Measurements from ENCODE around the gene SGCD.

The SGCD gene

GRCh38 chr5:156376751-156377150 lies 49.8 kb downstream of the SGCD start:
- no peak for DNase-seq (ENCODE audit: low read depth)
- TF ChIP-seq CTCF (IDR thresholded peaks at IDR 0.05; ENCODE audit: control insufficient read depth, extremely low read depth, insufficient read depth): no peak
- H3K4me3 ChIP-seq (ENCODE audit: low read depth, low read length): no peak overlapping the region

GRCh38 chr5:156378159-156378558 lies 51.2 kb downstream of the SGCD start:
- no peak for TF ChIP-seq CTCF (IDR thresholded peaks at IDR 0.05; ENCODE audit: control insufficient read depth, extremely low read depth, insufficient read depth)
- no peak for DNase-seq (ENCODE audit: low read depth)

DNA sequence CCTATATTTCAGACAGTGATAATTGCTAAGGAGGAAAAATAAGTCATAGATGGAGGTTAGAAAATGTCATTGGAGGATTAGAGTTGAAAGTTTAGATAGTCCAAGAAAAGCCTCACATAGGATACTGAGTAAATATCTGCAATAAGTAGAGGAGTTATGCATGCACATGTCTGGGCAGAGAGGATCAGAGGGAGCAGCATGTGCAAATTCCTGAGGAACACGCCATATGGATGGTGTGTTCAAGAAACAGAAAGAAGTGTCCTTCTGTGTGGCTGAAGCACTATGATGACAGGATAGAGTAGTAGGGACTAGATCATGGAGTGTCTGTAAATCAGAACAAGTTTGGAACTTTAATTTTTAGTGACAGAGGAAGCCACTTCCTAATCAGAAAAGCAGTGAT lies 52.2 kb downstream of the SGCD start:
- DNase-seq (ENCODE audit: low read depth): no peak
- no peak for TF ChIP-seq CTCF (IDR thresholded peaks at IDR 0.05; ENCODE audit: control insufficient read depth, extremely low read depth, insufficient read depth)
- no peak overlapping the region for H3K4me3 ChIP-seq (ENCODE audit: low read depth, low read length)

More at GRCh38 chr5:156378159-156378558, 51.2 kb downstream of the SGCD start:
- H3K4me3 ChIP-seq (ENCODE audit: low read depth, low read length): no peak overlapping the region

DNA sequence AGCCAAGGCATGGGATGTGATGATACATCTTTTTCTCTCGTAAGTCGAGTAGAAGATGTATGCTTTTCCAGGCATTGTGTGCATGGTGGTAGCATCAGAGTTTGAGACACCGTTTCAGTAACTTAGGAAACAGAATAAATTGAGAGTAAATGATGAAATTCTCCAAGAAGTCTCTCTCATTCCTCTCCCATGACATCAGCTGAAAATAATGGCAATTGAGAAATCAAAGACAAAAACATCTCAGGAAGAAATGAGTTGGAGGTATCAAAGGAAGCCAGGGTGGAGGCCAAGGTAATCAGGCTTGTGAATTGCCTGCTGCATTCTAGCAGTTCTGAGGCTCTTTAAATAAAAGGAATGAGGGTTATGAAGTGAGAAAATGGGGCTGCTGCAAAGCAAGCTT lies 53.9 kb downstream of the SGCD start:
- TF ChIP-seq CTCF (IDR thresholded peaks at IDR 0.05; ENCODE audit: control insufficient read depth, extremely low read depth, insufficient read depth): no peak
- no peak for DNase-seq (ENCODE audit: low read depth)
- H3K4me3 ChIP-seq (ENCODE audit: low read depth, low read length): no peak overlapping the region

DNA sequence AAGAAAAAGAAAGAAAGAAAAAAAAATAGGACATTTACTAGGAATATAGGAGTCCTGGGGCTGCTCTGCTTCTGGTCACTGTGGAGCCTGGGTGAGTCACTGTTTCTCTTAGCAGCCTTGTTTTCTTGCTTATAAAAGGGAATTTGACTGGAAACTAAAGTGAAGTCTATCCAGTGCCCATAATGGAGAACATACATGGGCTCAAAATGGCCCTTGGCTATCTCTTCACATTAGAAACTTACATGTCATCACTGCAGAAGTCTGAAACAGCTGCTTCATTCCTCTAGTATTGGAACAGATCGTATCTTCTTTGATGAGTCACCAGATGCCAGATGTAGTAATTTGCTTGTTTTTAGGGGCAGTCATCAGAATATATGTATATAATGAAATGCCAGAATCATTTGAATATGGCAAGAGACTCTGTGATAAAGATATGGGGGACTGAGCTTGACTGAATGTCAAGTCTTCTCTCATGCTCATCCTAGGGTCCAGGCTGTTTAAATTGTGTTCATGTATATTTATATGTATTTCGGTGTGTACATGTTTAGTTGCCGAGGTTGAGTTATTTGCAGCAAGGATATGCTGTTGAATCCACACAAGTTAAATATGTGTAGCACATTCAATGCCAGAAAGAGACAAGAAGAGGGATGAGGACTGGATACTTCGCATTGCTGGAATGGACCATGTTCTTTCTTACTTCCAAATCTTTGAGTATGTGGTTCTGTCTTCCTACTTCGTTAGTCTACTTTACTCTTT lies 56.7 kb downstream of the SGCD start:
- no peak for DNase-seq (ENCODE audit: low read depth)
- H3K4me3 ChIP-seq (ENCODE audit: low read depth, low read length): no peak overlapping the region
- no peak for TF ChIP-seq CTCF (IDR thresholded peaks at IDR 0.05; ENCODE audit: control insufficient read depth, extremely low read depth, insufficient read depth)

DNA sequence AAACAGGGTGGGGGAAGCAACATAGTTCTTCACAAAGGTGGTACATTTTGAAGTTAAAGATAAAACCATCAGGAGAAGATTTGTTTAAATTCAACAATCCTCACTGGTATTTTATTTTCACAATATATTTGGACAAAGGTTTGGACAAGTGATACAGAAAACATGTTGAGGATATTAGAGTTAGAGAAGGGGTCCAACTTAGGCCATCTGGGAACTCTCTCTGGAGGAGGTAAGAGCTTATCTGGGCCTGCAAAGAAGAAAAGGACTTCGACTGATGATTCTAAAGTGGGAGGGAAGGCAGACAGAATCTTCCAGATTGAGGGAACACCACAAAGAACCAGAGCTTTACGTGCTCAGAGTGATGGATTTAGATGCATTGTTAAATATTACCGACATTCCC lies 58.5 kb downstream of the SGCD start:
- no peak for DNase-seq (ENCODE audit: low read depth)
- no peak for TF ChIP-seq CTCF (IDR thresholded peaks at IDR 0.05; ENCODE audit: control insufficient read depth, extremely low read depth, insufficient read depth)
- no peak overlapping the region for H3K4me3 ChIP-seq (ENCODE audit: low read depth, low read length)

DNA sequence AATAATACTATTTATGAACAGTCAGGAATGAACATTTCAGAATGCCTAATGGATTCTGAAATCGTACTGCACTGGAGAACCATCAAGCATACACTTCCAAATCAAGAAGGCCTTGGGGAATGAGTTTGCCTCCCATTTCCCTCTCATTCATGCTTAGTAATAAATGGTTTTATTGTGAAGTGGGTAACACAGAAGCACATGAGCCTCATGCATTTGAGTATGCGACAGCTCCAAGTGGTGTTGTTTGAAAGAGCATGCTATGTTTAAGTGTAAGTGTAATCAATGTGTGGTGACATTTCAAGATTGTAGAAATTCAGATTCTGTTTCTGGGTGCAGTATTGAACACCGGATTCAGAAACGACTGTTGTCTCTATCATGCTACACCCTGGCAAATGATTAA lies 60.0 kb downstream of the SGCD start:
- no peak overlapping the region for H3K4me3 ChIP-seq (ENCODE audit: low read depth, low read length)
- TF ChIP-seq CTCF (IDR thresholded peaks at IDR 0.05; ENCODE audit: control insufficient read depth, extremely low read depth, insufficient read depth): no peak
- no peak for DNase-seq (ENCODE audit: low read depth)
